ENCODE measurements around the gene ABR.

Gene ABR

GRCh38 chr17:1111599-1112443, 68.0 kb downstream of the ABR start:
- Histone ChIP-seq H3K27me3 (ENCODE audit: insufficient read depth, low read depth) (no peaks in the 10 kb centered on the region), H3K27ac (no peak overlapping the region), H3K4me2 (no peak overlapping the region), H4K20me1 (ENCODE audit: insufficient read depth) (no peaks in the 10 kb centered on the region), H3K4me3 (IDR thresholded peaks at IDR 0.05; ENCODE audit: insufficient read depth, low read depth, low read length) (no peak overlapping the region), H3K36me3 (ENCODE audit: insufficient read depth) (no peaks in the 10 kb centered on the region), H3K9ac (no peak overlapping the region), H3K79me2 (ENCODE audit: insufficient read depth, low read depth) (no peaks in the 10 kb centered on the region), H3K4me1 (ENCODE audit: low read depth, poor library complexity, severe bottlenecking) (peaks cover 21% of the 10 kb centered on the region), H2AFZ (ENCODE audit: low read depth) (no peak overlapping the region)
- no peak for TF ChIP-seq CTCF (conservative IDR thresholded peaks at IDR 0.05; ENCODE audit: low read depth, low read length)

- Histone ChIP-seq H3K9ac (no peak overlapping the region), H3K36me3 (ENCODE audit: insufficient read depth) (no peaks in the 10 kb centered on the region), H3K4me3 (IDR thresholded peaks at IDR 0.05; ENCODE audit: insufficient read depth, low read depth, low read length) (no peak overlapping the region), H3K4me2 (no peak overlapping the region), H2AFZ (ENCODE audit: low read depth) (no peak overlapping the region), H3K27ac (no peak overlapping the region), H3K4me1 (ENCODE audit: low read depth, poor library complexity, severe bottlenecking) (peaks cover 20% of the 10 kb centered on the region), H3K27me3 (ENCODE audit: insufficient read depth, low read depth) (no peaks in the 10 kb centered on the region), H4K20me1 (ENCODE audit: insufficient read depth) (no peaks in the 10 kb centered on the region), H3K79me2 (ENCODE audit: insufficient read depth, low read depth) (no peaks in the 10 kb centered on the region)
- TF ChIP-seq CTCF (conservative IDR thresholded peaks at IDR 0.05; ENCODE audit: low read depth, low read length), result no peak
Measured at GRCh38 chr17:1110862-1111598, 68.8 kb downstream of the ABR start.

- H3K36me3 ChIP-seq (ENCODE audit: insufficient read depth), result no peaks in the 10 kb centered on the region
- H3K4me3 ChIP-seq (IDR thresholded peaks at IDR 0.05; ENCODE audit: insufficient read depth, low read depth, low read length), result no peak overlapping the region
- TF ChIP-seq CTCF (conservative IDR thresholded peaks at IDR 0.05; ENCODE audit: low read depth, low read length), result no peak
- H3K4me1 ChIP-seq (ENCODE audit: low read depth, poor library complexity, severe bottlenecking), result peaks cover 14% of the 10 kb centered on the region
- H3K79me2 ChIP-seq (ENCODE audit: insufficient read depth, low read depth), result no peaks in the 10 kb centered on the region
- peak overlapping the region; percentile 25; the same call in 1 of the 2 replicates for H3K4me2 ChIP-seq
- H2AFZ ChIP-seq (ENCODE audit: low read depth), result no peak overlapping the region
- H3K27ac ChIP-seq, result no peak overlapping the region
- no peaks in the 10 kb centered on the region for H4K20me1 ChIP-seq (ENCODE audit: insufficient read depth)
- H3K27me3 ChIP-seq (ENCODE audit: insufficient read depth, low read depth), result no peaks in the 10 kb centered on the region
- no peak overlapping the region for H3K9ac ChIP-seq
Measured at GRCh38 chr17:1110541-1110861, 69.3 kb downstream of the ABR start.

GRCh38 chr17:1109606-1110540, 69.9 kb downstream of the ABR start:
- Histone ChIP-seq H3K4me2 (peak overlapping the region; percentile 25; the same call in 1 of the 2 replicates), H3K4me1 (ENCODE audit: low read depth, poor library complexity, severe bottlenecking) (peaks cover 8% of the 10 kb centered on the region), H4K20me1 (ENCODE audit: insufficient read depth) (no peaks in the 10 kb centered on the region), H3K79me2 (ENCODE audit: insufficient read depth, low read depth) (no peaks in the 10 kb centered on the region), H3K27ac (peak overlapping the region; percentile 48), H3K9ac (peak overlapping the region; percentile 56), H2AFZ (ENCODE audit: low read depth) (peak overlapping the region; percentile 54), H3K4me3 (IDR thresholded peaks at IDR 0.05; ENCODE audit: insufficient read depth, low read depth, low read length) (no peak overlapping the region), H3K36me3 (ENCODE audit: insufficient read depth) (no peaks in the 10 kb centered on the region), H3K27me3 (ENCODE audit: insufficient read depth, low read depth) (no peaks in the 10 kb centered on the region)
- TF ChIP-seq CTCF (conservative IDR thresholded peaks at IDR 0.05; ENCODE audit: low read depth, low read length), result no peak
